ENCODE measurements around the gene KIAA0232. TPM values are rescaled to one million over a fixed set of nuclear protein-coding genes. Genes with fewer than 3 reads are reported as not detected.

Gene KIAA0232
- total RNA-seq (2014; rRNA removed), result 14.1 and 19.0 TPM in 2 replicates
- polyA plus RNA-seq (2012), result 5.3 TPM

- peak; percentile 87 for DNase-seq (ENCODE audit: low read depth)
These were observed at the start of gene KIAA0232 for GRCh38 chr4:6782147-6782845. KIAA0232 (plus strand) TSS chr4:6782727; CDS start chr4:6824454, 41,727 bp downstream.

GRCh38 chr4:6733358-6734164 is 49.0 kb upstream of the KIAA0232 start:
- DNase-seq (ENCODE audit: low read depth), result no peak

GRCh38 chr4:6734165-6734786 is 48.3 kb upstream of the KIAA0232 start:
- DNase-seq (ENCODE audit: low read depth), result no peak

GRCh38 chr4:6739920-6740319 is 42.6 kb upstream of the KIAA0232 start:
- DNase-seq (ENCODE audit: low read depth), result no peak

DNA sequence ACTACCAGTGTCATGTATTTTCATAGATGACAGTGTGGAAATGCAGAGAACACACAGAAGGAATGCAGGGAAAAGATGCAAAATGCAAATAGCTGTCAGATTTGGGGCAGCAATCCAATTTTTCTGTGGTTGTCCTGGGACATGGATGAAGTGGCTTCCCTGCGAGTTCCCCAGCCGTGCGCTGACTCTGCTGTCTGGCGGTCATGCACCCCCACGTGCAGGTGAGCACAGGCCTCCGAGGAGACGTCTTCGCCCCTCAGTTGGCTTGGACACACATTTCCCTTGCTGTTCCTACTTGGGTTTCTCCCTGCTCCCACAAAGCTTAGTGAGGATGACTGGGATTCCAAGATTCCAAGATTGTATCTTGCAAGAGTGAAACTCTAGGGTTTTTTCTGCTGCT is 42.2 kb upstream of the KIAA0232 start:
- DNase-seq (ENCODE audit: low read depth), result no peak

GRCh38 chr4:6742507-6742906 is 40.0 kb upstream of the KIAA0232 start:
- DNase-seq (ENCODE audit: low read depth), result no peak

DNA sequence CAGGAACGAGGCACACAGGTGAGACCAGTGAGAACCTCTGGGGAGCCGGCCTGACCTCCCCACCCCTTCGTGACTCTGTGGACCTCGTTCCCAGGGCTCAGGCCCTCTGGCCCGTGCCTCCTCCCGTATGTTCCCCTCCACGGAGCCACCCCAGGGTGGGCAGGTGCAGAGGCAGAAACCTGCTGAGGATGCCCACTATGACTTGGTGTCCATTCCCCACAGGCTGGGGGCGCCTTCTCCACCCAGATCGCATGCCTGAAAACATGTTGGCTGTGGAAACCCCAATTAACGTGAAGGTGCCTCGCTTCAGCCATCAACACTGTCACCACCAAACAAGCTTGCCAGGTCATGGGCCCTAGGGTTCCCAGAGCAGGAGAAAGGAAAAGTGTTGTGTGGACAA is 39.5 kb upstream of the KIAA0232 start:
- no peak for DNase-seq (ENCODE audit: low read depth)

- DNase-seq (ENCODE audit: low read depth), result no peak
These were observed 35.7 kb upstream of the KIAA0232 start for GRCh38 chr4:6746721-6747293.

- DNase-seq (ENCODE audit: low read depth), result no peak
These were observed 35.1 kb upstream of the KIAA0232 start for GRCh38 chr4:6747294-6748051.

DNA sequence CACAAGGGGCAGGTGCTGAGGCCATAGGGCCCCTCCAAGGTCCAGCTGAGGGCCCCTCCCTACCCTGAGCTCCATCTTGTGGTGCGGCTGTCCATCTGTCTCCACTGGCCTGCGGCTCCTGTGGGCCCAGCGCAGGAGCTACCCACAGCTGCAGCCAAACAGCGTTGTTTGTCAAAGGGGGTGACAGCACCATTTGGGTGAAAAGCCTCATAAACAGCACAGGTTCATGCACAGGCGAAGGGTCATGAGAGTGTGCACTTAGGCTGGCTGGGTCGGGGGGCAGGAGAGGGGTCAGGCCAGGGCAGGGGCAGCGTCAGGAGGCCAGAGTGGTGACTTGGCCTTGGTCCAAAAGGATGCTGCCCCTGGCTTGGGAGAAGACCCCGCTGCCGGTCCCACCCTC is 34.2 kb upstream of the KIAA0232 start:
- no peak for DNase-seq (ENCODE audit: low read depth)

DNA sequence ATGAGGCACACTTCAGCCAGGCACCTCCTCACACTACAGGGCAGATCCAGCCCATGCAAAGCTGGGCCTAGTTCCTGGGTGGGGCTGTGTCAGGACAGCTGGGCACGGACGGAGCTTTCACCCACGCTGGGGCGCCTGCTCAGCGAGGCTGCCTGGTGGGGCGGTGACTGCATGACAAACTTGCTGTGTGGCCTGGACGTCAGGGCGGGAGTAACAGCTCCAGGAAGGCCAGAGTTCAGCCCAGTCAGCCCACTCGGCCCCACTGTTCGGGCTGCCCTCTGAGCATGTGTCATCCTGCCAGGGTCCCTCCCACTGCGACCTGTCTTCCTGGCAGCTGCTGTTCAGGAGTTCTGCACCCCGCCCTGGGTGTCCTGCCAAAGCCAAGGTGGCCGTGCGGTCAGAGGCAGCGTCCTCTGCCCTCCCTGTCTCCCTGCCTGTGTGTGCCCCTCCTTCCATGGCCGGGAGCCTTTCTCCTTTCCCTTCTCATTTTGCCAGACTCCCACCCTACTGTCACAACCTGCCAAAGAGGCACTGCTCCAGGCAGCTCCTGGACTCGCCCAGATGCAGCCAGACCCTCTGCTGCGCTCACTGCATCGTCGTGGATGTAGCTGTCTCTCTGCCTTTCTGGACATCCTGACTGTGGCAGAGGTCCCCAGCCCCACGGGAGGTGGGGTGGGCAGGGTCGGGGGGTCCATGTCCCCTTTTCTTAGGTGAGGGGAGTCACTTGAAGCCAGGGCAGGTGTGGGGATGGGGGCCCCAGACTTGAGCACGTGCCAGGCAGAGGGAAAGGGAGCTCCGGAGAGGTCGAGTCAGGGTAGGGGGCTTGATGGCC is 33.0 kb upstream of the KIAA0232 start:
- peak; percentile 75 for DNase-seq (ENCODE audit: low read depth)

- DNase-seq (ENCODE audit: low read depth), result no peak
These were observed 32.0 kb upstream of the KIAA0232 start for GRCh38 chr4:6750286-6751221.

GRCh38 chr4:6751611-6752485 is 30.7 kb upstream of the KIAA0232 start:
- no peak for DNase-seq (ENCODE audit: low read depth)

DNA sequence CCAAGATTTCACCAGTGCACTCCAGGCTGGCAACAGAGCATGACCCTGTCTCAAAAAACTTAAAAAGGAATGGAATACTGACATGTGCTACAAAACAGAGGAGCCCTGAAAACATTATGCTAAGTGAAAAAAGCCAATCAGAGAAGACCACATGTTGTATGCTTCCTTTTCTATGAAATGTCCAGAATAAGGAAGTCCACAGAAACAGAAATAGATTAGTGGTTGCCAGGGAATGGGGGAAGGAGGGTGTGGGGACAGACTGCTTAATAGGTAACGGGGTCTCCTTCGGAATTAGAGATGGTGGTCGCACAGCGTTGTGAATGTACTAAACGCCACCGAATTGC is 30.1 kb upstream of the KIAA0232 start:
- no peak for DNase-seq (ENCODE audit: low read depth)

- no peak for DNase-seq (ENCODE audit: low read depth)
These were observed 29.4 kb upstream of the KIAA0232 start for GRCh38 chr4:6753103-6753560.

DNA sequence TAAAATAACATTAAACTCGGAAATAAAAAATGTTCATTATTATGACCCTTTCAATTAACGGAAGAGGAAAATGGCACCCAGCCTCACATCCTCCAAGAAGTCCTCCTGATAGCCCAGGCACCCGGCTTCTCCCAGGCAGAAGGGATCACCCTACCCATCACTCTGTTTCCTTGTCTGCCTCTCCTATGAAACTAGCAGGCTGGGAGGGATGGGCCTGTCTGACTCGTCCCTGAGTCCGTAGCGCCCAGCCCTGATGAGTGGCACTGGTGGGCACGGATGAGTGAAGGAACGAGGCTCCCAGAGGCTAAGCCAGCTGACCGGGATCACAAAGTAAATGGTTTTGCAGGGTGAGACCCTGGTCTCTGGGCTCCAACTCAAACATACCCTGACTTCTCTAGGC is 28.6 kb upstream of the KIAA0232 start:
- DNase-seq (ENCODE audit: low read depth), result no peak

DNA sequence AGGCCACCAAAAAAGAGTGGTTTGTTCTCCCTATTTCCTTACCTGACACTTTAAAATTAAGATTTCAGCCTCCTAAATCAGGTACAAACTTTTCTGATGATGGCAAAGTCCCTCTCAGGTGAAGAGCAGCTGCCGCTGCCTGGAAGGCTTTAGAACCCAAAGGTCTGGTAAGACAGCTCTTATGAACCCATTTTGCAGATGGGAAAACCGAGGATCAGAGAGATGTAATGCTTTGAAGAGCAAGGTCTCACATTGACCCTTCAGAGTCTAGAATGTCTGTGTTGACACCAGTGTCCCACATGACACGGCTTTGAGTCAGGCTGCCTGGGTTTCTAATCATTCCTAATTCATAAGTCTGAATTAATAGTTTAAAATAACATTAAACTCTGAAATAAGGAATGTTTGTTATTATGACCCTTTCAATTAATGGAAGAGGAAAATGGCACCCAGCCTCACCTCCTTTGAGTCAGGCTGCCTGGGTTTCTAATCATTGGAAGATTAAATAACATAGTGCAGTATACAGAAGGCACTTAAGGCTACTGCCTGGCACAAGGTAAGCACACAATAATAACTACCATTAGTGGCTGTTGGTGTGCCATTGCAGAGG is 27.9 kb upstream of the KIAA0232 start:
- DNase-seq (ENCODE audit: low read depth), result no peak
